Gastrocnemius medialis (tissue), 4 donors: ENCODE results near the gene LCAT. TPM values are rescaled to one million over a fixed set of nuclear protein-coding genes. Genes with fewer than 3 reads are reported as not detected.

Experiments used
- ATAC-seq, 2 donors: fragments of 150-250 bp; one replicate each; pipeline ENCODE4 v1.9.1; 2016
- DNase-seq, 2 donors: peaks; one replicate each; pipeline ENCODE4 v3.0.0-alpha.2; 2019
- H3K27ac ChIP-seq, 4 donors: fragments of 200-600 bp; sonication (generic); 1 replicate in 1 of 4; 2 replicates in 3 of 4; pipeline ENCODE4 v1.5.1; 2016 to 2018; ENCODE audit warnings: mild to moderate bottlenecking in 2 of 4, moderate library complexity in 1 of 4
- H3K27me3 ChIP-seq, 3 donors: fragments of 200-600 bp; sonication (generic) in 2 of 3; 1 replicate in 1 of 3; 2 replicates in 2 of 3; pipeline versions ENCODE4 v1.5.1 to v1.6.0; 2016 to 2019; ENCODE audit warnings: mild to moderate bottlenecking in 1 of 3, moderate library complexity in 1 of 3
- H3K36me3 ChIP-seq, 2 donors: fragments of 200-600 bp; sonication (generic) in 1 of 2; one replicate each; pipeline ENCODE4 v1.5.1; 2017 to 2018
- H3K4me1 ChIP-seq, 2 donors: fragments of 200-600 bp; sonication (generic) in 1 of 2; one replicate each; pipeline ENCODE4 v1.5.1; 2016 to 2017; ENCODE audit warnings: mild to moderate bottlenecking in 2 of 2
- H3K4me3 ChIP-seq, 4 donors: fragments of 200-600 bp; sonication (generic) in 3 of 4; 1 replicate in 1 of 4; 2 replicates in 3 of 4; pipeline ENCODE4 v1.5.1; 2016 to 2019; ENCODE audit warnings: mild to moderate bottlenecking in 2 of 4
- H3K9me3 ChIP-seq, 3 donors: fragments of 200-600 bp; sonication (generic) in 2 of 3; 1 replicate in 1 of 3; 2 replicates in 2 of 3; pipeline ENCODE4 v1.5.1; 2016 to 2019
- CTCF ChIP-seq, 5 experiments: fragments of 450-650 bp in 3 of 5; fragments of 200-600 bp in 2 of 5; sonication (generic) in 2 of 5; IDR thresholded peaks in 4 of 5; conservative IDR thresholded peaks in 1 of 5; 1 replicate in 4 of 5; 2 replicates in 1 of 5; pipeline ENCODE4 v1.5.1; 2016 to 2019; ENCODE audit warnings: antibody characterized with exemption in 5 of 5, mild to moderate bottlenecking in 3 of 5, moderate library complexity in 3 of 5
- POLR2A ChIP-seq, 2 donors: fragments of 450-650 bp; IDR thresholded peaks; one replicate each; pipeline ENCODE4 v1.6.1; 2017; ENCODE audit warnings: antibody characterized with exemption in 2 of 2, mild to moderate bottlenecking in 2 of 2, moderate library complexity in 2 of 2
- in situ Hi-C, 4 donors: fragments of 200-750 bp; cut with MboI; loops; one replicate each; pipeline versions ENCODE4 v1.15.0 to v1.8.0; 2017; ENCODE audit warnings: low sequenced_read_pairs in 4 of 4
- intact Hi-C: fragments of 100-400 bp; cut with DNase I; formaldehyde crosslinking; loops from one replicate; pipeline ENCODE4 v1.15.1; 2023; ENCODE audit warnings: low total_unique reads
- total RNA-seq, 4 donors: library from RNA; depleted of rRNA; stranded (reverse); fragments of >200 nt; gene quantifications; one replicate each; pipeline versions ENCODE4 v1.1.0 to v1.2.3, GENCODE V29; 2016

LCAT gene
- total RNA-seq, 4 donors from 2014 or later = 2.5 to 18.7 (median 3.5) TPM

- no peaks in the 10 kb centered on the region for H3K27me3 ChIP-seq
- H3K36me3 ChIP-seq = peaks cover 0 to 70% of the 10 kb centered on the region in 2 donors
- ATAC-seq (no peak), DNase-seq (no peak)
- peaks cover 17 to 23% of the 10 kb centered on the region in 2 donors for H3K4me1 ChIP-seq
- no peak overlapping the region for H3K4me3 ChIP-seq
- TF ChIP-seq CTCF (IDR thresholded peaks at IDR 0.05 in 4 of 5, conservative IDR thresholded peaks at IDR 0.05 in 1 of 5) (no peak), POLR2A (IDR thresholded peaks at IDR 0.05) (no peak)
- intact Hi-C loops = no loop called here
- H3K27ac ChIP-seq = peak overlapping the region in 2 of 4 donors; percentile 26 to 54
- in situ Hi-C loops = no loop called here
- no peaks in the 10 kb centered on the region for H3K9me3 ChIP-seq
These were observed 1.5 kb upstream of the LCAT start for GRCh38 chr16:67945392-67945933.

GRCh38 chr16:67944690-67945391 lies 921 bp upstream of the LCAT start:
- in situ Hi-C loops = no loop called here
- intact Hi-C loops = no loop called here

GRCh38 chr16:67943256-67943618 lies 683 bp downstream of the LCAT start:
- in situ Hi-C loops (no loop called here), intact Hi-C loops (no loop called here)
- TF ChIP-seq CTCF (IDR thresholded peaks at IDR 0.05 in 4 of 5, conservative IDR thresholded peaks at IDR 0.05 in 1 of 5) (no peak), POLR2A (IDR thresholded peaks at IDR 0.05) (no peak)
- H3K36me3 ChIP-seq = peaks cover 0 to 52% of the 10 kb centered on the region in 2 donors
- DNase-seq = no peak
- H3K27ac ChIP-seq = peak overlapping the region in 3 of 4 donors; percentile 26 to 59 (median 54)
- H3K4me3 ChIP-seq = no peak overlapping the region
- peaks cover 22 to 23% of the 10 kb centered on the region in 2 donors for H3K4me1 ChIP-seq
- H3K27me3 ChIP-seq = no peaks in the 10 kb centered on the region
- no peak for ATAC-seq
- no peaks in the 10 kb centered on the region for H3K9me3 ChIP-seq

More at GRCh38 chr16:67944690-67945391, 921 bp upstream of the LCAT start:
- Histone ChIP-seq H3K4me1 (peaks cover 22 to 23% of the 10 kb centered on the region in 2 donors), H3K4me3 (no peak overlapping the region), H3K27me3 (no peaks in the 10 kb centered on the region), H3K27ac (peak overlapping the region; percentile 26 to 59 (median 52)), H3K36me3 (peaks cover 0 to 64% of the 10 kb centered on the region in 2 donors), H3K9me3 (no peaks in the 10 kb centered on the region)
- TF ChIP-seq POLR2A (IDR thresholded peaks at IDR 0.05) = no peak
- TF ChIP-seq CTCF (IDR thresholded peaks at IDR 0.05 in 4 of 5, conservative IDR thresholded peaks at IDR 0.05 in 1 of 5) = no peak
- DNase-seq (no peak), ATAC-seq (no peak)

GRCh38 chr16:67942510-67943255 lies 1.2 kb downstream of the LCAT start:
- ATAC-seq (no peak), DNase-seq (no peak)
- Histone ChIP-seq H3K27me3 (no peaks in the 10 kb centered on the region), H3K9me3 (no peaks in the 10 kb centered on the region), H3K36me3 (peaks cover 0 to 47% of the 10 kb centered on the region in 2 donors), H3K27ac (peak overlapping the region in 1 of 4 donors; percentile 22), H3K4me3 (no peak overlapping the region), H3K4me1 (peaks cover 22 to 23% of the 10 kb centered on the region in 2 donors)
- TF ChIP-seq CTCF (IDR thresholded peaks at IDR 0.05 in 4 of 5, conservative IDR thresholded peaks at IDR 0.05 in 1 of 5) = no peak
- no peak for TF ChIP-seq POLR2A (IDR thresholded peaks at IDR 0.05)
- intact Hi-C loops = no loop called here
- in situ Hi-C loops = no loop called here
